Dendritic cell treated with granulocyte-macrophage colony-stimulating factor and Interleukin-4, amounts not matched to agents 40 ng/mL and 50 ng/mL, for 4 days (primary cell): ENCODE data around the gene BRPF1.
A peak's percentile ranks its signal among the peaks of the same experiment; 100 is the strongest.
"Not testable (repeated sequence)": the region's sequence is repeated elsewhere in the genome, so short reads cannot be mapped to it uniquely, and the experiment has no call there.

Experiments used
- H3K27ac Mint-ChIP-seq: one replicate; pipeline ENCODE4 v1.8.0; 2022; ENCODE audit warnings: mild to moderate bottlenecking, mixed read lengths
- H3K27me3 Mint-ChIP-seq: one replicate; pipeline ENCODE4 v1.8.0; 2022; ENCODE audit warnings: mild to moderate bottlenecking, mixed read lengths
- H3K36me3 Mint-ChIP-seq: one replicate; pipeline ENCODE4 v1.8.0; 2022; ENCODE audit warnings: low read depth, mixed read lengths
- H3K4me1 Mint-ChIP-seq: one replicate; pipeline ENCODE4 v1.8.0; 2022; ENCODE audit warnings: low read depth, mixed read lengths
- H3K4me3 Mint-ChIP-seq: one replicate; pipeline ENCODE4 v1.8.0; 2022; ENCODE audit warnings: mild to moderate bottlenecking, moderate library complexity, mixed read lengths
- H3K9me3 Mint-ChIP-seq: one replicate; pipeline ENCODE4 v1.8.0; 2022; ENCODE audit warnings: mixed read lengths
- intact Hi-C: fragments of 100-400 bp; cut with micrococcal nuclease; formaldehyde crosslinking; loops from one replicate; pipeline ENCODE4 v1.15.0; 2022

The BRPF1 gene

GRCh38 chr3:9757427-9757826 is 25.9 kb downstream of the BRPF1 start:
- peaks cover 30% of the 10 kb centered on the region for H3K4me1 Mint-ChIP-seq
- no peaks in the 10 kb centered on the region for H3K27me3 Mint-ChIP-seq
- H3K36me3 Mint-ChIP-seq: peaks cover 96% of the 10 kb centered on the region
- no peaks in the 10 kb centered on the region for H3K9me3 Mint-ChIP-seq
- intact Hi-C loops: no loop called here
- H3K4me3 Mint-ChIP-seq: no peak overlapping the region
- H3K27ac Mint-ChIP-seq: no peak overlapping the region

- no peak overlapping the region for H3K4me3 Mint-ChIP-seq
- H3K27ac Mint-ChIP-seq: no peak overlapping the region
- peaks cover 21% of the 10 kb centered on the region for H3K4me1 Mint-ChIP-seq
- no peaks in the 10 kb centered on the region for H3K27me3 Mint-ChIP-seq
- intact Hi-C loops: no loop called here
- no peaks in the 10 kb centered on the region for H3K9me3 Mint-ChIP-seq
- peaks cover 100% of the 10 kb centered on the region for H3K36me3 Mint-ChIP-seq
These were observed 29.4 kb downstream of the BRPF1 start for GRCh38 chr3:9760779-9761505.

GRCh38 chr3:9761919-9762318 is 30.4 kb downstream of the BRPF1 start:
- Mint-ChIP-seq H3K36me3 (peaks cover 100% of the 10 kb centered on the region), H3K4me1 (peaks cover 28% of the 10 kb centered on the region), H3K27me3 (no peaks in the 10 kb centered on the region), H3K4me3 (no peak overlapping the region), H3K9me3 (no peaks in the 10 kb centered on the region), H3K27ac (no peak overlapping the region)
- intact Hi-C loops: no loop called here

- Mint-ChIP-seq H3K36me3 (peaks cover 95% of the 10 kb centered on the region), H3K27me3 (no peaks in the 10 kb centered on the region), H3K9me3 (no peaks in the 10 kb centered on the region), H3K4me3 (no peak overlapping the region), H3K4me1 (peaks cover 37% of the 10 kb centered on the region), H3K27ac (no peak overlapping the region)
- intact Hi-C loops: no loop called here
These were observed 31.3 kb downstream of the BRPF1 start for GRCh38 chr3:9762871-9763270.

- no peaks in the 10 kb centered on the region for H3K9me3 Mint-ChIP-seq
- H3K36me3 Mint-ChIP-seq: peaks cover 85% of the 10 kb centered on the region
- peaks cover 6% of the 10 kb centered on the region for H3K27me3 Mint-ChIP-seq
- peaks cover 52% of the 10 kb centered on the region for H3K4me1 Mint-ChIP-seq
- intact Hi-C loops: no loop called here
- H3K4me3 Mint-ChIP-seq: no peak overlapping the region
- no peak overlapping the region for H3K27ac Mint-ChIP-seq
These were observed 34.3 kb downstream of the BRPF1 start for GRCh38 chr3:9765865-9766264.

- Mint-ChIP-seq H3K9me3 (no peaks in the 10 kb centered on the region), H3K27me3 (peaks cover 7% of the 10 kb centered on the region), H3K4me3 (peak overlapping the region; percentile 83), H3K27ac (peak overlapping the region; percentile 63), H3K4me1 (peaks cover 60% of the 10 kb centered on the region), H3K36me3 (peaks cover 69% of the 10 kb centered on the region)
- intact Hi-C loops: no loop called here
These were observed 35.9 kb downstream of the BRPF1 start for GRCh38 chr3:9767418-9767817.

GRCh38 chr3:9768141-9768775 is 36.7 kb downstream of the BRPF1 start:
- peaks cover 10% of the 10 kb centered on the region for H3K27me3 Mint-ChIP-seq
- H3K4me3 Mint-ChIP-seq: peak overlapping the region; percentile 83
- H3K36me3 Mint-ChIP-seq: peaks cover 61% of the 10 kb centered on the region
- peaks cover 64% of the 10 kb centered on the region for H3K4me1 Mint-ChIP-seq
- no peaks in the 10 kb centered on the region for H3K9me3 Mint-ChIP-seq
- intact Hi-C loops: no loop called here
- peak overlapping the region; percentile 63 for H3K27ac Mint-ChIP-seq

- Mint-ChIP-seq H3K36me3 (peaks cover 53% of the 10 kb centered on the region), H3K27ac (peak overlapping the region; percentile 73), H3K4me1 (peaks cover 68% of the 10 kb centered on the region), H3K9me3 (no peaks in the 10 kb centered on the region), H3K4me3 (peak overlapping the region; percentile 83), H3K27me3 (peaks cover 10% of the 10 kb centered on the region)
- intact Hi-C loops: no loop called here
These were observed 37.5 kb downstream of the BRPF1 start for GRCh38 chr3:9769012-9769411.

- Mint-ChIP-seq H3K36me3 (peaks cover 47% of the 10 kb centered on the region), H3K9me3 (no peaks in the 10 kb centered on the region), H3K4me3 (peak within 1 kb of the TSS; percentile 83), H3K4me1 (peaks cover 69% of the 10 kb centered on the region), H3K27me3 (peaks cover 10% of the 10 kb centered on the region), H3K27ac (peak within 1 kb of the TSS; percentile 73)
- intact Hi-C loops: no loop called here
These were observed 38.1 kb downstream of the BRPF1 start, which contains the start of gene CAMK1 for GRCh38 chr3:9769426-9770275. Gene CAMK1, minus strand, starts transcription at chr3:9769947. Its CDS starts 2,198 bp downstream, at chr3:9767749.

- peak overlapping the region; percentile 73 for H3K27ac Mint-ChIP-seq
These were observed 38.8 kb downstream of the BRPF1 start for GRCh38 chr3:9770276-9770812.

GRCh38 chr3:9771007-9771406 is 39.5 kb downstream of the BRPF1 start:
- H3K4me1 Mint-ChIP-seq: peaks cover 67% of the 10 kb centered on the region
- peak overlapping the region; percentile 73 for H3K27ac Mint-ChIP-seq
- H3K9me3 Mint-ChIP-seq, intact Hi-C loops: not testable (repeated sequence)
- peaks cover 33% of the 10 kb centered on the region for H3K36me3 Mint-ChIP-seq
- peaks cover 10% of the 10 kb centered on the region for H3K27me3 Mint-ChIP-seq
- peak overlapping the region; percentile 83 for H3K4me3 Mint-ChIP-seq

More at GRCh38 chr3:9770276-9770812, 38.8 kb downstream of the BRPF1 start:
- no peaks in the 10 kb centered on the region for H3K9me3 Mint-ChIP-seq
- H3K4me1 Mint-ChIP-seq: peaks cover 69% of the 10 kb centered on the region
- intact Hi-C loops: no loop called here
- H3K27me3 Mint-ChIP-seq: peaks cover 10% of the 10 kb centered on the region
- H3K4me3 Mint-ChIP-seq: peak overlapping the region; percentile 83
- peaks cover 40% of the 10 kb centered on the region for H3K36me3 Mint-ChIP-seq

GRCh38 chr3:9776896-9777693 is 45.6 kb downstream of the BRPF1 start:
- Mint-ChIP-seq H3K4me1 (peaks cover 75% of the 10 kb centered on the region), H3K27me3 (peaks cover 5% of the 10 kb centered on the region), H3K36me3 (peaks cover 17% of the 10 kb centered on the region), H3K4me3 (no peak overlapping the region), H3K9me3 (no peaks in the 10 kb centered on the region), H3K27ac (peak overlapping the region; percentile 99)
- intact Hi-C loops: no loop called here

GRCh38 chr3:9777694-9778021 is 46.1 kb downstream of the BRPF1 start:
- Mint-ChIP-seq H3K36me3 (peaks cover 22% of the 10 kb centered on the region), H3K9me3 (no peaks in the 10 kb centered on the region), H3K4me1 (peaks cover 75% of the 10 kb centered on the region), H3K27me3 (peaks cover 1% of the 10 kb centered on the region), H3K27ac (peak overlapping the region; percentile 99), H3K4me3 (no peak overlapping the region)
- intact Hi-C loops: no loop called here
